C4-2B (cell line): ENCODE results near the gene PAIP2.

ENCODE experiments used
- H3K27ac ChIP-seq: fragments of 450-650 bp; 2 replicates; pipeline ENCODE4 v1.5.1; 2017
- CTCF ChIP-seq: fragments of 450-650 bp; conservative IDR thresholded peaks from 2 replicates; pipeline ENCODE4 v1.5.1; 2017; ENCODE audit warnings: mild to moderate bottlenecking
- ZFX ChIP-seq: fragments of 450-650 bp; IDR thresholded peaks from 2 replicates; pipeline ENCODE4 v1.6.1; 2017

PAIP2 gene

GRCh38 chr5:139360384-139360783, 18.7 kb downstream of the PAIP2 start:
- no peak overlapping the region for H3K27ac ChIP-seq
- TF ChIP-seq ZFX, result no peak
- TF ChIP-seq CTCF, result no peak

- H3K27ac ChIP-seq, result no peak overlapping the region
Measured at GRCh38 chr5:139361835-139362429, 20.3 kb downstream of the PAIP2 start.

GRCh38 chr5:139363937-139364336, 22.3 kb downstream of the PAIP2 start:
- no peak for TF ChIP-seq ZFX
- no peak overlapping the region for H3K27ac ChIP-seq

More at GRCh38 chr5:139361835-139362429, 20.3 kb downstream of the PAIP2 start:
- no peak for TF ChIP-seq ZFX
- no peak for TF ChIP-seq CTCF

- H3K27ac ChIP-seq, result no peak overlapping the region
- TF ChIP-seq ZFX (no peak), CTCF (no peak)
Measured at GRCh38 chr5:139364466-139364865, 22.8 kb downstream of the PAIP2 start.

GRCh38 chr5:139368613-139369012, 27.0 kb downstream of the PAIP2 start:
- TF ChIP-seq CTCF (no peak), ZFX (no peak)
- H3K27ac ChIP-seq, result no peak overlapping the region

GRCh38 chr5:139369181-139369580, 27.5 kb downstream of the PAIP2 start:
- TF ChIP-seq ZFX (no peak), CTCF (no peak)
- H3K27ac ChIP-seq, result no peak overlapping the region

- H3K27ac ChIP-seq, result no peak overlapping the region
- TF ChIP-seq ZFX (no peak), CTCF (no peak)
Measured at GRCh38 chr5:139371482-139372435, 30.1 kb downstream of the PAIP2 start.
